Right kidney (tissue), 1 donor: ENCODE data around the gene BCKDK.
"Not testable (repeated sequence)": the region's sequence is repeated elsewhere in the genome, so short reads cannot be mapped to it uniquely, and the experiment has no call there.

ENCODE experiments used
- DNase-seq: peaks from one replicate; pipeline ENCODE4 v3.0.0-alpha.2; 2016

BCKDK gene

DNA sequence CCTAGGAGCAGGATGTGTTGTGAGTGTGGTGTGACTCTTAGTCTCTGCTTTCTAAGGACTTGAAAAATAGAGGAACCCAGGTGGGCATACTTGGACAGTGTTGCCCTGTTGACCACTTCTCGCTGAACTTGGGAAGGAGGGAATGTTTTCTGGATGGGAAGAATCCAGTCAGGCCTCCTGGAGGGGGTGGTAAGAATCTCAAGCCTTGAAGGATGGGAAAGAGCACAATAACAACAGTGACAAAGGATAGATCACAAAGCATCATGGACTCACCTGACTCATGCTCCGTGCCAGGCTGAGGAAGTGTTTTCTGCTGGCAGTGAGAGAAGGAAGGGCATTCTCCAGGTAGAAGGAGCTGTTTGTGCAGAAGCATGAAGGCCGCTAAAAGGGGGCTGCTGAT lies 17.7 kb downstream of the BCKDK start:
- no peak for DNase-seq

- no peak for DNase-seq
Measured at GRCh38 chr16:31127182-31127581, 19.0 kb downstream of the BCKDK start.

DNA sequence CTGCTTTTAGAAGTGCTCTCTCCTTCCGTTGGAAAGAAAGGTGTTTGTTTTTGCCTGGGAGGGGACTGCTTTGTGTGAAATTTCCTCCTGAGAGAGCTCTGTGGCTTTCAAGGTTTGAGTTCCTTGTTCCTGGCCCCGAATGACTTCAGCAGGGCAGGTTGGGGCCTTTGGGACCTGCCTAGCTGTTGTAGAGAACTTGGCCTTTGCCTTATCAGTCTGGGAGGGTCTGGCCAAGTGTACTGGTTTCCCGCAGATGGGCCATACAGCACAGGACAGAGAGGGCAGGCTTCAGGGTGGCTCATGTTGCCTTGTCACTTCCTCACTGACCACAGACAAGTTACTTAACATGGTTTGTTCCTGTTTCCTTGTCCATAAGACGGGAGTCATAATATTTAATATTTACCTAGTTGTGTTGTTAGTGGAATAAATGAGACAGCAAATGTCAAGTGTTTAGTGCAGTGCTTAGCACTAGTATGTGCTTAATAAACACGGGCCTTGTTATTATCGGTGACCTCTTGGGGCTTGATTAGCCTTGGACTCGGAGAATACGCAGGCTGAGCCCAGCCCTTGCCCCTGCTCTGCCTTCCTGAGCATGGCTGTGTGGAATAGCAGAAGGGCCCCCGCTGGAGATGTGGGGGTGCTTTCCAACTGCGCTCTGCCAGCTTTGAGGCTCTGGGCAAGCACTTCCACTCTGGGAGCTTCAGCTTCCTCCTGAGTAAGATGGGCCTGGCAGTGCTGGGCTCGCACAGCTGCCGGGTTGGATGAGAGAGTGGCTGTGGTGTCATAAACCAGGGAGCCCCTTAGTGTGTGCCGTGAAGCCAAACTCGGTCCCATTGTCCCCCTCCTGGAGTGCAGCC lies 20.8 kb downstream of the BCKDK start:
- DNase-seq, result no peak

DNA sequence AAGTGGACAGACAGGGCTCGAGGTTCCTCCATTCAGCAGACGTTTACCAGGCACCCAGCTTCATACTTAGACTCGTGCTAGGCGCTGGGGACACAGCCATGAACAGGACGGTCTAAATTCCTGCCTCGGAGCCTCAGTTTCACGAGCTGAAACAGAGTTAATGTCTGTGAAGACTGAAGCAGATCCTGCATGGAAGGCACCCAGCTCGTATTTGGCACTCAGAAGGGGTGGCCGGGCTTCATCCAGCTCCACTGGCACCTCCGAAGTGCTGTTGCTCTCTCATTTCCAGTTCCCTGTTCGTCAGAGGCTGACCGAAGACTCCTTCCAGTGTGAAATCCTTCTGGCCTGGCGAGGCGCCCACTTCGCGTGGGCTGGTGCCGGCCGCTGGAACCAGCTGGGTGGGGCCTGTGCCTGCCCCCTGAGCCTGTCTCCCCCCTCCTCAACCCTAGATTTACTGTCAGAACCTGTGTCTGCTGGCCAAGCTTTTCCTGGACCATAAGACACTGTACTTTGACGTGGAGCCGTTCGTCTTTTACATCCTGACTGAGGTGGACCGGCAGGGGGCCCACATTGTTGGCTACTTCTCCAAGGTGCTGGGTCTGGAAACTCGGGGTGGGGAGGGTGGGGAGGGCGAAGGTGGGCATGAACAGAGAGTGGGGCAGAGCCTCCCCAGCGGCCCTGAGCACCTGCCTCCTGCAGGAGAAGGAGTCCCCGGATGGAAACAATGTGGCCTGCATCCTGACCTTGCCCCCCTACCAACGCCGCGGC lies 21.6 kb downstream of the BCKDK start:
- DNase-seq, result no peak

GRCh38 chr16:31130336-31130891 lies 22.2 kb downstream of the BCKDK start:
- DNase-seq, result no peak

DNA sequence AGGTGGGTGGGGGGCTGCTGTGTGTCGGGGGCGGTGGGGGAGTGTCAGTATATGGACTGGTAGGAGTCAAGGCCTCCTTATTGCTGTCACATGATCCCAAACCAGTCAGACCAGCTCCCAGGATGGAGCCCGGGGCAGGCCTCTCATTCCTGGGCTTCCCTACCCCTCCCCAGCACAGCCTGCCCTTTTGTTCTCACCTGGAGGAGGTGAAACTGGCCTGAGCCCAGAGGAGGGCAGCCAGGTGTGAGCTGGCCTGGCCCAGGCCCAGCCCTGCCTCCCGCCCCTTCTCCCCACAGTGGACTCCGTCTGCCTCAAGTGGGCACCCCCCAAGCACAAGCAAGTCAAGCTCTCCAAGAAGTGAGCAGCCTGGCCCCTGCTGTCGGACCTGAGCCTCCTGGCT lies 22.7 kb downstream of the BCKDK start:
- no peak for DNase-seq

DNA sequence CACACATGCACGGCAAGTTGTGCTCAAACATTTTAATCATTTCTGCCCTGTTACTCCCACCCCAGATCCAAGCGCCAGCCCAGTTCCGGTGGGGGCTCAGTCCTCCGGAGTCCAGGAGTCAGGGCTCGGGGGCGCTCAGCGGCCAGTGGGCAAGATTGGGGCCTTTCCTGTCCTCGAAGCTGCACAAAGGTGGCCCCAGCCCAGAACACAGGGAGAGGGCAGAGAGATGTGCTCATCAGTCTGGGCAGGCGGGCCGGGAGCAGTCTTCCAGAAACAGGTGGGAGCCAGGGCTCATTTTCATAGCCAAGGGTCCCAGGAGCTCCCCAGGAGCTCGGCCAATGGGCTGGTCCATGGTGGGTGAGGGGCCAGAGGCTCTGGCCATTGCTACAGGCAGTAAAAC lies 23.2 kb downstream of the BCKDK start:
- no peak for DNase-seq

DNA sequence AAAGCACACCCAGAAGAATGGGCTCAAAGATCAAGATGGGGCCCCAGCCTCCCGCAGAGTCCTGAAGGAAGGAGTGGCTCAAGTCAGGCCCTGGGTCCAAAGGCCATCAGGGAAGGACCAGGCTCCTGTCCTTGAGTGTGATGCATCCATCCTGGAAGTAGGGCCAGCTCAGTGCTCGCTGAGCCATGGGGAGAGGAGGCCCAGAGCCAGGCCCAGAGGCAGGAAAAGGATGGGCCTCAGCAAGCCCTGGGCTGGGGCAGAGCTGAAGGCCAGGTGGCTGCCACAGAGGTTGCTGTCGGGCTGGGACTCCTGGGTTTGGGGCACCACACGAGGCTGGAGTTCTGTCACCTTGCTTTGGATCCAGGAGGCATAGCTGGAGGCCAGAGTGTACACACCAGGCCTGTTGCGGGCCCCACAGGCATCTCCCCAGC lies 23.7 kb downstream of the BCKDK start:
- DNase-seq, result no peak

DNA sequence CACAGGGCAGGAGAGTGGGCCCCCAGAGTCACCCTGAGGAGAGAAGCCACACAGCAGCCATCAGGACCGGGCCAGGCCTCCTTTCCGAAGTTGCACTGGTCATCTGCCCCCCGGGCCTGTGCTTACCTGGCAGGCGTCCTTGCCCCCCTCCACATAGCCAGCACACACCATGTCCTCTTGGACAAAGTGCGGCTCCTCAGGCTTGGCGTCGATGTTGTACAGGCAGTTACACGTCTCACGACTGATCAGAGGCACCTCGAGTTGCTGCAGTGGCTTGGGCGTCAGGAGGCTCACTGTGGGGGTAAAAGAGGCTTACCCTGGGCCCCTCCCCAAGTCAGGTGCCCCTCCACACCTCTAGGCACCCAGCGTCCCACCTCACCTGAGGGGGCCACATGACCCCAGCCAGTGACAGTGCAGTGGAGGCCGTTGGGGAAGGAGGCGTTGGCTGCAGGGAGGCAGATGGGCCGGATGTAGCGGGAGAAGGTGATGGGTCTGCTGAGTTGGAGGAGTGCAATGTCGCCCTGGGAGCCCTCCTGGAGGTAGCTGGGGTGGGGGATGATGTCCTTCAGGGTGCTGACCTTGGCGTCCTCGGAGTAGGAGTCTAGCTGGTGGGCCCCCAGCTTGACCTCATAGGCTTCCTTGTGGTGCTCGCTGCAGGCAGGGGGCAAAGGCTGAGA lies 24.3 kb downstream of the BCKDK start:
- no peak for DNase-seq

DNA sequence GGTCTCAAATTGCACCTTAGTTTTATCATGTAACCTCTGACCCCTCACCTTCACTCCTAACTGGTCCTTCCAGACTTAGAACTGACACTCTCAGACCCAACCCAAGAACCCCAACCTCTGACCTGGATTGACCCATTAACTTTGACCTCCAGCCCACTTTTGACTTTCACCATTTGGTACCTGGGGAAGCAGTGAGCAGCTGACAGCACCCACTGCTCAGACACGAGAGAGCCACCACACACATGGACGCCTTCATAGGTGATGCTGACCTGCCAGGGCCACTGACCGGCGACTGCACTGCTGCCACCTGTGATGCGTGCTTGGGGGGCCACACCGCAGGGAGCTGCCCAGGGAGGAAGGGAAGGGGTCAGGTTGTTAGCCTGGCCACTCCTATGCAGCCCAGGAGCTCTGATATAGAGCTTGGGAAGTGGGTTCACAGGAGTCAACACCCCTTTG lies 24.9 kb downstream of the BCKDK start:
- DNase-seq, result no peak

DNA sequence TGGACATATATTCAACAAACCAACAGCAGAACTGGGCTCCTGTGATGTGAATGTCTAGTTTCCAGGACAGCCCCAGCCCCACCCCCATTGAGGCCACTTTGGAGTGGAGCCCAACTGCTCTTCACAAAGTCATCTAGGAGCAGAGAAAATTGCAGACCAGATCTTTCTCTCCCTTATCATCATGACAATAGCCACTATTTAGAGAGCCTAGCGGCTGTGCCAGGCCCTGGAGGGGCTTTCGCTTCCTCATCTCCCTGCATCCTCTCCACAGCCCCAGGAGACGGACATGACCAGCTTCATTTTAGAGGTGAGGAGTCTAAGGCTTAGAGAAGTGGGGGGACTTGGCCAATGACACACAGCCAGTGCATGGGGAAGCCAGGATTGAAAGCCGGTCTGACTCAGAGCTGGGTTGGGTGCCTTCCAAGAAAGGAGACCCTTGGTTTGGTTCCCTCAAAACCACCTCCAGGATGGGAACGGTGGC lies 25.9 kb downstream of the BCKDK start:
- DNase-seq, result no peak

- peak; percentile 67 for DNase-seq
Measured at GRCh38 chr16:31134625-31135534, 26.7 kb downstream of the BCKDK start.

DNA sequence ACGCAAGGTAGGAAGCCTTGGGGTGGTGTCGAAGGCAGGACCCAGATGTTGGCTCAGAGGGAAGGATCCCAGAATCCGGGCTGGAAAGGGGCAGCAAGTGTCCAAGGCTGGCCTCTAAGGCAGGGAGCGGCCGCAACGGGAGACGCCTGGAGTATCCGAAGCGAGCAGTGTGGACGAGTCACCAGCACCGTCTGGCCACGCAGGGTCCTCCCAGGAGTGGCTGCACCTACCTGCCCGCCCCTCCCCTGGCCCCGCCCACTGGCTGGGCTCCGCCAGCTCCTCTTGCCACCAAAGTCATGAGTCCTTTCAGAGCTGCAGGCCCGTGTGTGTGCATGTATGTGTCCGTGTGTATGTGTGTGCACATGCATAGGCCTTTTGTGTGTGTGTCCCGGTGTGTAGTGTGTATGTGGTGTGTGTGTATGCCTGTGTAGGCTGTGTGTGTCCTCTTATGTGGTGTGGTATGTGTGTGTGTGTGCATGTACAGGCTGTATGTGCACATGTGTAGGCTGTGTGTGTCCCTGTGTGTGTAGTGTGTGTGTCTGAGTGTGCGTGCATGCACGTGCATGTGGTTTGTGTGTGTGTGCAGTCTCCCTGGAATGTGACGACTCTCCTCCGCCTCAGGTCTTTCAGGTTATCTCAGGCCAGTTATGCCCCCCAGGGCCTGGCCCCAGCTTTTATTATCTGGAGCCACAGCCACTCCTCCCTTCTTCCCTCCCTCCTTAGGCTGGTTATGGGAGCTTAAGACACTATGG lies 27.5 kb downstream of the BCKDK start, which contains the start of gene PRSS8:
Gene PRSS8 (minus strand): TSS at position 193 of the 752 bp plus-strand sequence. CDS start 229 bp downstream, outside the sequence.
- peak; percentile 57 for DNase-seq

DNA sequence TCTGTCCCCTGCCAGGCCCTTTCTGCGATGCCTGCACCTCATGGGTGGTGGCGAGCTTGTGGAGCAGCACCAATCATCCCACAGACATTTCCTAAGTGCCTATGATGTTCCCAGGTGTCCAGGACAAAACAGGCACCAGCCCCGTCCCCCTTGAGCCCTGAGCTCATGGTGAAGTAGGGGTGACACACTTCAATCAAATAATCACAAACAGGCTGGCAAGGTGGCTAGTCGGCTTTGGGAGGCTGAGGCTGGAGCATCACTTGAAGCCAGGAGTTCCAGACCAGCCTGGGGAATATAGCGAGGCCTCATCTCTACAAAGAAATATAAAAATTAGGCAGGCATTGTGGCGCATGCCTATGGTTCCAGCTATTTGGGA lies 28.1 kb downstream of the BCKDK start:
- no peak for DNase-seq

DNA sequence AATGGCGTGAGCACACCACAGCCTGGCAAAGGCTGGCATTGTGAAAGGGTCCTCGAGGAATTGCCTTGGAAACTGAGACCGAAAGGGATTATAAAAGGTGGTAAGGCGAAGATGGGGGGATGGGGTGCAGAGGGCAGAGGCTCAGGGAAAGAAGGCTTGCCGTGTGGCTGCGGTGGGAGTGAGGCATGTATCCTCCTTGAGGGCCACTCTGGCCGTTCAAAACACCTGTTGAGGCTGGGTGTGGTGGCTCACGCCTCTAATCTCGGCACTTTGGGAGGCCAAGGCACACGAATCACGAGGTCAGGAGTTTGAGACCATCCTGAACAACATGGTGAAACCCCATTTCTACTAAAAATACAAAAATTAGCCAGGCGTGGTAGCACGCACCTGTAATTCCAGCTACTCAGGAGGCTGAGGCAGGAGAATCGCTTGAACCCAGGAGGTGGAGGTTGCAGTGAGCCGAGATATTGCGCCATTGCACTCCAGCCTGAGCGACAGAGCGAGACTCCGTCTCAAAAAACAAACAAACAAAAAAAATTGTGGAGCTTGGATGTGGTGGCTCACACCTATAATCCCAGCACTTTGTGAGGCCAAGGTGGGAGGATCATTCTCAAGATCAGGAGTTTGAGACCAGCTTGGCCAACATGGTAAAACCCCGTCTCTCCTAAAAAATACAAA lies 28.8 kb downstream of the BCKDK start:
- DNase-seq, result not testable (repeated sequence)

DNA sequence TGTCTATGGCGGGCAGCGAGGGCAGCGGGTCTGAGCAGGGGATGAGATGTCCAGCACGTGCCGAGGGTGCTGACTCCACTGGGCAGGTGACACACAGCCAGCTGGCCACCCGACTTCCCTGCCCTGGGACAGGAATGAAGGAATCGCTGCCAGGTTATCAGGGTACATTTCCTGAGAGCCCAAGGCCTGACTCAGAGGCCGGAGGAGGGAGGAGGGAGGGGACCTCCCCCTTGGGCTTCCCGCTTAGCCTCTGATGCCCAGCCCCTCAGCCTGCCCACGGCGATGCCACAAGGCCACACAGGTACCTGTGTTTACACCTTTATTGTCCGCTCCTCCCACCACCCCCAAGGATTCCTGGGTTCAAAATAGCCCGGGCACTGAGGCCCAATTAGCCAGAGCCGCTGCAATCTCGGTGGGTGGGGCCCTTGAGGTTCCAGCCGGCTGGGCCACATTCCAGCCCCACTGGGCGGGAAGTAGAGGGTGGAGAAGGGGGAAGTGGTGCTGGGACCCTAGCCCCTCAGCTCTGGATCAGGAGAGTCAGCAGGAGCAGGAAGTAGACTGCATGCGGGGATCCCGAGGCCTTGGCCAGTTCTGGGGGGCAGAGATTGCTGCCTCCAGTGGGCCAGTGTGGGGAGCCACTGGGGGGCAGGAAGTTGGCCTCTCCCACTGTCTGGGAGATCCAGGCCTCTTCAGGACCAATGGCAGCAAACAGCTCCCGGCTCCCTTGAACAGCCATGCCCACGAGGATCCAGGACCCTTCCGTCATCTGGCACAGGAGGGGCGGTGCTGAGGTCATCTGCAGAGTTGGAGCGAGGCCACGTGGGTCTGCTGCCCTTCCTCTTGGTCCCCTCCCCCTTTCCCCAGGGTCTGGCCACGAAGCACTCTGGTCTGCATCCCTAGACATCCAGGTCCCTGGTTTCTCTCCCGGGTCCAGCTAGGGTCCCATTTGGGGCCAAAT lies 30.7 kb downstream of the BCKDK start:
- DNase-seq, result no peak

GRCh38 chr16:31141071-31141469 lies 32.9 kb downstream of the BCKDK start:
- not testable (repeated sequence) for DNase-seq

DNA sequence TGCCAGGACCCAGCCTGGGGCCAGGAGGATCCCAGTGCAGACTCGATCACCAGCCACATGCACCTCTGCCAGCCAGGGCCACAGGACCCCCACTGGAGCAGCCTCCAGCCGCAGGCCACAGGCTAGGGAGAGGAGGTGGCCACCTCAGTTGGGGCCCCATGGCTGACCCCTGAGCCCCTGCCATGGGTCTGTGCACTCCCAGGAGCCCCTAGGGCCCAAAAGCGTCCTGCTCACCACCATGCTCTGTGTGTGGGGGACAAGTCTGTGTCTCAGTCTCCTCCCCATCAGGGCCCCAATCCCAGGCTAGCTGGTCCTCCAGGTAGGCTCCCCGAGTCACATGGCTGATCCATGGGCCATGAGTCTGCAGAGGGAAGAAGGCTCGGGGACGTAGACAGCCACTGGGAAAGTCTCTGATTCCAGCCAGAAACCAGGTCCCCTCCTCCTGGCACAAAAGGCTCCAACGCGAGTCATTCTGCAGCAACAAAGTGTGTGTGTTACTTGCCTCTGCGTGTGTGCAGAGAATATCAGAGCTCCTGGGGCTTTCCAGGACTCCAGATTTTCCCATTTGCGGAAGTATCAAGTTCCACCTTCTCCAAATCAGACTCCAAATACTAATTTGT lies 33.4 kb downstream of the BCKDK start:
- DNase-seq, result peak; percentile 83
